Kidney (tissue), 14 donors: Measurements from ENCODE around the gene S100A9. TPM values are rescaled to one million over a fixed set of nuclear protein-coding genes. Genes with fewer than 3 reads are reported as not detected.

Source experiments
- DNase-seq, 5 donors: peaks; one replicate each; pipeline ENCODE4 v3.0.0-alpha.2; 2013 to 2020
- FAIRE-seq: peaks from 2 replicates; lab custom pipeline; 2012; peaks lifted over from hg19 to GRCh38; lab: Jason Lieb, UNC
- H3K27ac ChIP-seq, 2 donors: one replicate each; pipeline ENCODE4 v1.7.0; 2013; ENCODE audit warnings: low read depth in 2 of 2, low read length in 2 of 2, inconsistent platforms in 1 of 2
- H3K27me3 ChIP-seq: one replicate; pipeline ENCODE4 v1.7.1; 2013; ENCODE audit warnings: low read length, inconsistent platforms; ENCODE audit not compliant: control insufficient read depth, insufficient read depth
- H3K36me3 ChIP-seq, 3 donors: one replicate each; pipeline versions ENCODE4 v1.7.0 to v1.7.1; 2013; ENCODE audit warnings: low read length in 3 of 3, control low read depth in 1 of 3, inconsistent platforms in 1 of 3; ENCODE audit not compliant: insufficient read depth in 3 of 3, control insufficient read depth in 2 of 3
- H3K4me1 ChIP-seq, 3 donors: one replicate each; pipeline versions ENCODE4 v1.7.0 to v1.7.1; 2013; ENCODE audit warnings: low read length in 3 of 3, inconsistent platforms in 1 of 3, low read depth in 1 of 3; ENCODE audit not compliant: control insufficient read depth in 2 of 3, insufficient read depth in 2 of 3
- H3K4me3 ChIP-seq, 3 donors: one replicate each; pipeline versions ENCODE4 v1.7.0 to v1.8.1; 2013; ENCODE audit warnings: low read length in 3 of 3, control low read depth in 1 of 3, inconsistent platforms in 1 of 3
- H3K9ac ChIP-seq, 3 donors: one replicate each; pipeline versions ENCODE4 v1.7.0 to v1.7.1; 2013; ENCODE audit warnings: low read length in 3 of 3, control low read depth in 1 of 3, inconsistent platforms in 1 of 3
- H3K9me3 ChIP-seq, 3 donors: one replicate each; pipeline versions ENCODE4 v1.7.0 to v1.7.1; 2013; ENCODE audit warnings: low read length in 3 of 3, control low read depth in 1 of 3, inconsistent platforms in 1 of 3; ENCODE audit not compliant: control insufficient read depth in 2 of 3, insufficient read depth in 1 of 3
- intact Hi-C: fragments of 100-400 bp; cut with DNase I; formaldehyde crosslinking; loops from one replicate; pipeline ENCODE4 v1.11.1; 2022
- polyA plus RNA-seq: library from polyadenylated mRNA; stranded (reverse); fragments of 350-450 nt; fragmentation: Illumina TruSeq; extraction: RNeasy Lipid Tissue Mini Kit (QIAGEN cat#74804); gene quantifications from one replicate; pipeline ENCODE4 v1.2.3, GENCODE V29; 2014; ENCODE audit warnings: low read depth, low replicate concordance; ENCODE audit not compliant: insufficient read depth
- total RNA-seq: library from RNA; stranded (reverse); fragmentation: NEBNext Ultra II Directional; extraction: Animal tissue kit (Norgen Biotek cat#: 25700); gene quantifications from one replicate; pipeline ENCODE4 v1.2.1, GENCODE V29; 2021
- TF ChIP-seq, protein P1 (sequence below): IDR thresholded peaks from 3 replicates; pipeline ENCODE4 v1.5.1; 2012; ENCODE audit warnings: mild to moderate bottlenecking, moderate library complexity, borderline replicate concordance; ENCODE audit not compliant: insufficient read depth; ENCODE audit errors: extremely low read depth
- donor health status: control.
- donor health status: control.
- donor health status: control.
- donor health status: control.
- donor health status: control.
- donor health status: DM: yes; HTN: yes; CAD: no.
- donor health status: Normal renal cell carcinoma (clear cell type).

Gene S100A9
- total and polyA plus RNA-seq, 2 donors from 2014 or later = 41.9 to 271 TPM

DNA sequence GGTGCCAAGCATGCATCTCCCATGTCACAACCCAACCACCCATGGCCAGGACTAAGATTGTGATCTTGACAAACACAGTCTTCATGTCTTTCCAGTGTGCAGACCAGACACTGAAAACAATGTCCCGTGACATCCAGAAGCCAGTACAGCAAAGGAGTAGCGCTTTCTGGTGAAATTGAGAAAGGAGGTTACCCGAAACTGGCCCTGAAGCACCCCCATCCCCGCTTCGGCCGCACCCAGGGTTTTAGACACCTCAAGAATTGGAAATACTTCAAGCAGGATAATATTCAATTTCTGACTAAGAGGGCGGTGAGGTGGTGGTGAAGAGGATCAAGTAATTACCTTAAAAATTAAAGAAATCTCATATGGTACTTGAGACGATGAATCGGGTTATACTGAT, 43.8 kb downstream of the S100A9 start:
- no peak for DNase-seq
- no peak overlapping the region for H3K4me3 ChIP-seq
- H3K4me1 ChIP-seq = no peaks in the 10 kb centered on the region
- H3K27ac ChIP-seq = no peak overlapping the region
- H3K36me3 ChIP-seq = no peaks in the 10 kb centered on the region
- intact Hi-C loops = no loop called here
- FAIRE-seq = no peak
- H3K27me3 ChIP-seq = no peaks in the 10 kb centered on the region
- no peak overlapping the region for H3K9ac ChIP-seq
- TF ChIP-seq, protein P1, sequence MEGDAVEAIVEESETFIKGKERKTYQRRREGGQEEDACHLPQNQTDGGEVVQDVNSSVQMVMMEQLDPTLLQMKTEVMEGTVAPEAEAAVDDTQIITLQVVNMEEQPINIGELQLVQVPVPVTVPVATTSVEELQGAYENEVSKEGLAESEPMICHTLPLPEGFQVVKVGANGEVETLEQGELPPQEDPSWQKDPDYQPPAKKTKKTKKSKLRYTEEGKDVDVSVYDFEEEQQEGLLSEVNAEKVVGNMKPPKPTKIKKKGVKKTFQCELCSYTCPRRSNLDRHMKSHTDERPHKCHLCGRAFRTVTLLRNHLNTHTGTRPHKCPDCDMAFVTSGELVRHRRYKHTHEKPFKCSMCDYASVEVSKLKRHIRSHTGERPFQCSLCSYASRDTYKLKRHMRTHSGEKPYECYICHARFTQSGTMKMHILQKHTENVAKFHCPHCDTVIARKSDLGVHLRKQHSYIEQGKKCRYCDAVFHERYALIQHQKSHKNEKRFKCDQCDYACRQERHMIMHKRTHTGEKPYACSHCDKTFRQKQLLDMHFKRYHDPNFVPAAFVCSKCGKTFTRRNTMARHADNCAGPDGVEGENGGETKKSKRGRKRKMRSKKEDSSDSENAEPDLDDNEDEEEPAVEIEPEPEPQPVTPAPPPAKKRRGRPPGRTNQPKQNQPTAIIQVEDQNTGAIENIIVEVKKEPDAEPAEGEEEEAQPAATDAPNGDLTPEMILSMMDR = no peak
- H3K9me3 ChIP-seq = no peaks in the 10 kb centered on the region

DNA sequence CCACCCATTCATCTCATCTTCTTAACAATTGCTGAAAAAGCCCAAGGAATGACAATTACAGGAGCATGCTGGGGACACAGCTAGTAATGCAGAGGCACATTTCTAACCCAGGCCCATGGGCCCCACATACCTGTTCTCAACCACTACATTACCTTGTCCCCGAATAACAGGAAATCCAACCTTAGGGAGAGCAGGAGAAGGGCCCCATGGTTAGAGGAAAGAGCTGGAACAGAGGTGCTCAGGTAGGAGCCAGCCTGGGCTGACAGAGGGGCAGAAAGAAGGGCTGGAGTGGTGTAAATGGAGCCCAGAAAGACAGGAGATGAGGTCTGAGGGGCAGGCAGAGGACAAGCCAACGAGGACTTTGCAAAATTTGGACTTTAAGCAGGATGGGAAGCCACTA, 44.6 kb downstream of the S100A9 start:
- FAIRE-seq (no peak), DNase-seq (no peak)
- no peaks in the 10 kb centered on the region for H3K27me3 ChIP-seq
- H3K36me3 ChIP-seq = no peaks in the 10 kb centered on the region
- H3K27ac ChIP-seq = no peak overlapping the region
- no peaks in the 10 kb centered on the region for H3K9me3 ChIP-seq
- no peak overlapping the region for H3K9ac ChIP-seq
- H3K4me3 ChIP-seq = no peak overlapping the region
- TF ChIP-seq, protein P1 = no peak
- no peaks in the 10 kb centered on the region for H3K4me1 ChIP-seq
- intact Hi-C loops = no loop called here

DNA sequence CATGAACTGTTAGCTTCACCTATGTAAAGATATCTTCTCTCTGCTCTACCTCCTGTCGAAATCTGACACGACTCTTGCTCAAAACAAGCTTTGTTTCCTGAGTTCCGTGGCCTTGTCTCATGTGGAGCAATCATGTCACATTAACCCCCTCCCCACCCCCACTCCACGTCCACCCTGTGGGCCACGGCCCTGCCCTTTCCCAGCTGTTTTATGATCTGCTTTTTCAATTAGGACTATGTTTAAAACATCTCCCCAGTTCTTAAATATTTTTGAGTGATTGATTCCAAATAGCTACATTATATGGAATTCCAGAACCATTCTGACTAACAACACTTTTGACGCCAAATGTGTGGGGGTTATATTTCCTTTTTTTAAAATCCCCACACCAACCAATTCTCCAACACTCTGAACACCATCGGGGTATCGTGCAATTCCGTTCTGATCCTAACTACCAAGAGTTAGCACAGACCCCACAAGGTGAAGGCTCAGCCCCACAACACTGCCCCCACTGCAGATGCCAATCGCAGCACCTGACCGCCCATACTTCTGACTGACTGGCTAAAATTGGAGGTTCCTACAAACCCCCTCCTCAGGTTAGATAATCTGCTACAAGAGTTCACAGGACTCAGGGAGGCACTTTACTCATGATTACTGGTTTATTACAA, 45.9 kb downstream of the S100A9 start:
- peak in 1 of 5 donors; percentile 2 for DNase-seq
- TF ChIP-seq, protein P1 = no peak
- intact Hi-C loops = no loop called here
- Histone ChIP-seq H3K4me1 (no peaks in the 10 kb centered on the region), H3K36me3 (no peaks in the 10 kb centered on the region), H3K27me3 (no peaks in the 10 kb centered on the region), H3K9me3 (no peaks in the 10 kb centered on the region), H3K27ac (no peak overlapping the region), H3K9ac (no peak overlapping the region), H3K4me3 (no peak overlapping the region)
- no peak for FAIRE-seq
